ENCODE results near the gene HLA-G.
"Not testable (repeated sequence)": the region's sequence is repeated elsewhere in the genome, so short reads cannot be mapped to it uniquely, and the experiment has no call there.

The HLA-G gene

DNA sequence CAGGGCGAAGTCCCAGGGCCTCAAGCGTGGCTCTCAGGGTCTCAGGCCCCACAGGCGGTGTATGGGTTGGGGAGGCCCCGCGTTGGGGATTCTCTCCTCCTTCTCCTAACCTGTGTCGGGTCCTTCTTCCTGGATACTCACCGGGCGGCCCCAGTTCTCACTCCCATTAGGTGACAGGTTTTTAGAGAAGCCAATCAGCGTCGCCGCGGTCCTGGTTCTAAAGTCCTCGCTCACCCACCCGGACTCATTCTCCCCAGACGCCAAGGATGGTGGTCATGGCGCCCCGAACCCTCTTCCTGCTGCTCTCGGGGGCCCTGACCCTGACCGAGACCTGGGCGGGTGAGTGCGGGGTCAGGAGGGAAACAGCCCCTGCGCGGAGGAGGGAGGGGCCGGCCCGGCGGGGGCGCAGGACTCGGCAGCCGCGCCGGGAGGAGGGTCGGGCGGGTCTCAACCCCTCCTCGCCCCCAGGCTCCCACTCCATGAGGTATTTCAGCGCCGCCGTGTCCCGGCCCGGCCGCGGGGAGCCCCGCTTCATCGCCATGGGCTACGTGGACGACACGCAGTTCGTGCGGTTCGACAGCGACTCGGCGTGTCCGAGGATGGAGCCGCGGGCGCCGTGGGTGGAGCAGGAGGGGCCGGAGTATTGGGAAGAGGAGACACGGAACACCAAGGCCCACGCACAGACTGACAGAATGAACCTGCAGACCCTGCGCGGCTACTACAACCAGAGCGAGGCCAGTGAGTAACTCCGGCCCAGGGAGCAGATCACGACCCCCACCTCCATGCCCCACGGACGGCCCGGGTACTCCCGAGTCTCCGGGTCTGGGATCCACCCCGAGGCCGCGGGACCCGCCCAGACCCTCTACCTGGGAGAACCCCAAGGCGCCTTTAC lies at the start of gene HLA-G:
Gene HLA-G (plus strand): TSS at position 247 of the 892 bp plus-strand sequence. CDS start 20 bp downstream, at position 267.
- DNase-seq, result no peak

GRCh38 chr6:29780019-29780698 lies 47.5 kb upstream of the HLA-G start:
- not testable (repeated sequence) for DNase-seq

GRCh38 chr6:29789176-29789575 lies 38.4 kb upstream of the HLA-G start:
- no peak for DNase-seq

DNA sequence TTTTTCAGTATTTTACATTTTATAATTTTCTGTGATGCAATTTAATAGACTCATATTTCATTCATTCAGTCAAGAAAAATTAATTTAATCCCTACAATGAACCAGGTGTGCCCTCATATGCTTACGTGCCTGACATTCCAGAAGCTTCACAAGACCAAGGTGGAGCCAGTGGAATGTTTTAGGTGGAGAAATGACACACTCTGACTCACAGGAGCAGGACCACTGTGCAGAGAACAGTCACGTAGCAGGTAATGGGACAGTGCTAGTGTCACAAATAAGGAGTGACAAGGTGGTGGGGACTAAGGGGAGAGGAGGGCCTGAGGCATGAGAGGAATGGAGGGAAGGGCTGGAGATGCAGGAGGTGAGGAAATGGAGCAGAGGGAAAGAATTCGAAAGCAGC lies 37.0 kb upstream of the HLA-G start:
- DNase-seq, result no peak

DNA sequence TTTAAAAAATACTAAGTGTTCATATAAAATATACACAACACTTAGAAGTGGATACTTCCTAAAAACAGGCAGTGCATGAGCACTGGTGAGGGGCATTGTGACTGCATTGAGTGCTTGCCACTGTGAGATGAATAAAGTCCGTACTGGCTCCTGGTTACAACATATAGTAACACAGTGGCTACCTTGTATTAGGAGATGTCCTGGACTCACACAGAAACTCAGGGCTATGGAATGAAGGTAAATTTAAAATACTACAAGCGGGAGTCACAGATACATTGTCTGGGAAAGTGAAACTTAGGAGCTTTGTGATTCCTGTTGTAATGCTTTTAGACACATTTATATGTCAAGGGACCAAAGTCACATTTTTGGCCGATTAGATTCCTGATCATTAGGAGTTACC lies 36.5 kb upstream of the HLA-G start:
- DNase-seq, result no peak

GRCh38 chr6:29791786-29792122 lies 35.9 kb upstream of the HLA-G start:
- no peak for DNase-seq

DNA sequence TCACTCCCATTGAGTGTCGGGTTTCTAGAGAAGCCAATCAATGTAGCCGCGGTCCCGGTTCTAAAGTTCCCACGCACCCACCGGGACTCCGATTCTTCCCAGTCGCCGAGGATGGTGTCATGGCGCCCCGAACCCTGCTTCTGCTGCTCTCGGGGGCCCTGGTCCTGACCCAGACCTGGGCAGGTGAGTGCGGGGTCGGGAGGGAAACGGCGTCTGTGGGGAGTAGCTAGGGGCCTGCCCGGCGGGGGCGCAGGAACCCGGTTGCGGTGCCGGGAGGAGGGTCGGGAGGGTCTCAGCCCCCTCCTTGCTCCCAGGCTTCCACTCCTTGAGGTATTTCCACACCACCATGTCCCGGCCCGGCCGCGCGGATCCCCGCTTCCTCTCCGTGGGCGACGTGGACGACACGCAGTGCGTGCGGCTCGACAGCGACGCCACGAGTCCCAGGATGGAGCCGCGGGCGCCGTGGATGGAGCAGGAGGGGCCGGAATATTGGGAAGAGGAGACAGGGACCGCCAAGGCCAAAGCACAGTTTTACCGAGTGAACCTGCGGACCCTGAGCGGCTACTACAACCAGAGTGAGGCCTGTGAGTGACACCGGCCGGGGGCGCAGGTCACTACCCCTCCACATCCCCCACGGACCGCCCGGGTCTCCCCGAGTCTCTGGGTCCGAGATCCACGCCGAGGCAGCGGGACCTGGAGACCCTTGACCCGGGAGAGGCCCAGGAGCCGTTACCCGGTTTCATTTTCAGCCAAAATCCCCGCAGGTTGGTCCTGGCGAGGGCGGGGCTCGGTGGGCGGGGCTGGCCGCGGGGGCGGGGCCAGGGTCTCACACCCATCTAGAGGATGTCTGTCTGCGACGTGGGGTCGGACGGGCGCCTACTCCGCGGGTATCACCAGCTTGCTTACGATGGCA lies 35.2 kb upstream of the HLA-G start:
- DNase-seq, result peak; percentile 67

DNA sequence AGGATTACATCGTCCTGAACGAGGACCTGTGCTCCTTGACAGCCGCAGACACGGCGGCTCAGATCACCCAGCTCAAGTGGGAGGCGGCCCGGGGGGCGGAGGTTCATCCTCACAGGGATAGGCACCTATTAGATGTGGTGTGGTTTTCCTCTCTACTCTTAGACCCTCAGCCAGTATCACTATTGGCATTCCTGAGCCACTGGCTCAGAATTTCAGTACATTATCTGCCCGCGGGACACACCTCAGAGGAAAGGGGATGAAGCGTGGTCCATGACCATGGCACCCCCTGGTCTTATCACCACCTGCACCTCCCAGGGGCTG lies 34.6 kb upstream of the HLA-G start:
- no peak for DNase-seq

- no peak for DNase-seq
Observed at GRCh38 chr6:29793796-29794195, 33.8 kb upstream of the HLA-G start.

DNA sequence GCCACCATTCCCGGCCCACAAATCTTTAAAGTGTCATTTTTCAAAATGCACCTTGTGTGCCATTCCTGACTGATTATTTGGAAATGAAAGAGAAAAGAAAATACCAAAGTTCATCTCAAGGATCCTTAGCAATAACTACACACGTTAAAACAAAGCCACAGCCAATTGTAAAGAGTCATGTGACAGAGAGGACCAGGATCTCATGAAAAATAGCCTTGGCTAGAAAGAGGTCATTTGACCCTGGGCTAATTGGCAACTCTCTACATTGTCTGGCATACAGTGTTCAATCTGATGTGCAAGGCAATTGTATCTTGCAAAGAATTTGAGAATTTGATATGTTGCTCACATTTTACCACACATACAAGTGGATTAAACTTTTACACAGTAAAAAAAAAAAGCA lies 31.6 kb upstream of the HLA-G start:
- no peak for DNase-seq

- no peak for DNase-seq
Observed at GRCh38 chr6:29797135-29797534, 30.5 kb upstream of the HLA-G start.

GRCh38 chr6:29797966-29798365 lies 29.7 kb upstream of the HLA-G start:
- DNase-seq, result no peak

DNA sequence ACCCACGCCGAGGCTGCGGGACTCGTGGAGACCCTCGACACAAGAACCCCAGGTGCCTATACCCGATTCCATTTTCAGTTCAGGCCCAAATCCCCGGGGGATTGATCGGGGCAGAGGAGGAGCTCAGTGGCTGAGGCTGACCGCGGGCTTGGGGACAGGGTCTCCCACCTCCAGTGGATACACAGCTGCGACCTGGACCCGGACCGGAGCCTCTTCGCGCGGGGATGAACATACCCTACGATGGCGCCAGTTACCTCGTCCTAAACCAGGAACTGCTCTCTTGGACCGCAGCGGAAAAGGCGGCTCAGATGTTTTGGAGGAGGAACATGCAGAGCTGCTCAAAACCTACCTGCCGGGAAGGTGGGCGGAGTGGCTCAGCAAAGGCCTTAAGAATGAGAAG lies 27.4 kb upstream of the HLA-G start:
- no peak for DNase-seq

DNA sequence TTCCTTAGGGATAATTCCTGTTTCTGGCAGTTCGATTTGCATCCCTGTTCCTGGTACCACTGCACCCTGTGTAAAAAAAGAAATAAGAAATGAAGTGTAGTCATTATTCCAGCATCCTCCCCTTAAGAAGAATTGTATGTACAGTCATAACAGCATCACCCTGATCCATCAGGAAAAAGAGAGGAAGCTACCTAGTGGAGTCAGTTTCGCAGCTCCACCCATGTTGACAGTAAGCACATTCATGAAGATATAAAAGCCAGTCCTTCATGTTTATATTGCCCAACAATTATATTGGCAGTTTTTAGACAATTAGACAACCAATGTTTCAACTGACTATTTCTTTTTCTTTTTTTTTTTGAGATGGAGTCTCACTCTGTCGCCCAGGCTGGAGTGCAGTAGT lies 21.2 kb upstream of the HLA-G start:
- no peak for DNase-seq

DNA sequence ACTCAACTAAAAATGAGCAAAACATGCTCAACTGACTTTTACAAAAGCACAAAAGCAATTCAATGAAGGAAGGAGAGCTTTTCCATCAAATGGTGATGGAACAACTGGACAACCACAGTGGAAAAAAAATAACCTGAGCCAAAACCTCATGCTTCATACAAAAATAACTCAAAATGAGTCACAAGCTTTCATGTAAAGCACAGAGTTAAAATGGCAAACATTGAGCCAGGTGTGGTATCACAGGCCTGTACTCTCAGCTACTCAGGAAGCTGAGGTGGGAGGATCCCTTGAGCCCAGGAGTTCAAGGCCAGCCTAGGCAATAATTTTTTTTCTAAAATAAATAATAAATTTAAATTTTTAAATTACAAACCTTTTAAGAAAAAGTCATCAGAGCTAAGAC lies 18.4 kb upstream of the HLA-G start:
- no peak for DNase-seq

DNA sequence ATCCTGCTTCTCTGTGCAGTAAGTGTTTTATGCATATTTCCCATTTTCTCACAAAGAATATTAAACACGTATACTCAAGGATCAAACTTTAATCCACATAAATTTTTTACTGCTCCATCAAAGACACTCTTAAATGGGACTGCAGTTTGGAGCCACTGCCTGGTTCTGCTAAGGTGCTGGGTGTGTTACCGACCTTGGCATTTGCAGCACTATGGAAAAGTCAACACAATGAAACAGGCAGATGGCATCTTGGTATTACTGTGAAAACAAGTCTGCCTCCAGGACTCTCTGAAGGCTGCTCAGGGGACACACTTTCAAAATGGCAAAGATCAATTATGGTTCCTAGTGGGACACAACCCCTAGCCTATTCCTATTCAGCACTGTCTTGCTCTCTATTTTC lies 17.3 kb upstream of the HLA-G start:
- DNase-seq, result no peak

- DNase-seq, result no peak
Observed at GRCh38 chr6:29811377-29811776, 16.2 kb upstream of the HLA-G start.

- no peak for DNase-seq
Observed at GRCh38 chr6:29813066-29813465, 14.6 kb upstream of the HLA-G start.

GRCh38 chr6:29813809-29814208 lies 13.8 kb upstream of the HLA-G start:
- no peak for DNase-seq

- DNase-seq, result no peak
Observed at GRCh38 chr6:29814379-29815117, 13.1 kb upstream of the HLA-G start.

DNA sequence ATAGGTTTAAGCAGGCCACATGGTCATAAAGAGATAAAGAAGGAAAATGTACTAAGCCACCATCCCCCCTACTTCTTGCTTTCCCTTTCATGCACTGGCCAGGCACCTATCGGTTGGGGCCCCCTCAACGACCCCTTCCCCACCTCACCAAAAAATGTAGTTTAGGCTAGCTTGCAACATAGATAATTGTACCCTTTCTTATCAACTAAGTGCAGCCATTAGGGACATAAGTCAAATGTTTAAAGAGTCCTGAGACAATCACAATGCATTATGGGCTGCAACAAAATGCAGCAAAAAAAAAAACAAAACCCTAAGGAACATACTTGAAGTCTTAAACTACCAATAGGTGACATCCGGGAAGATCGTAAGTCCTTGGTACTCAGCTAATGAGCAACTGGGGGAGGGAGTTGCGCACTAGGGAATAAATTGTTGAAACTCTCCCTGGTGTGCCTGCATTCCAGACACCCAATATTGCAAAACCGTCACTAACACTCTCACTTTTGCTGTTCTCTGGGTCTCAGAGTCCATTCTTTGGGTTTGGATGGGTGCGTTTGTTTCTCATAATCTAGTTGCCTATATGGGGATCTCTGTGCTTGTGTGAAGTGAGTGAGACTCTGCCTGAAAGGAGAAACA lies 12.4 kb upstream of the HLA-G start:
- no peak for DNase-seq

DNA sequence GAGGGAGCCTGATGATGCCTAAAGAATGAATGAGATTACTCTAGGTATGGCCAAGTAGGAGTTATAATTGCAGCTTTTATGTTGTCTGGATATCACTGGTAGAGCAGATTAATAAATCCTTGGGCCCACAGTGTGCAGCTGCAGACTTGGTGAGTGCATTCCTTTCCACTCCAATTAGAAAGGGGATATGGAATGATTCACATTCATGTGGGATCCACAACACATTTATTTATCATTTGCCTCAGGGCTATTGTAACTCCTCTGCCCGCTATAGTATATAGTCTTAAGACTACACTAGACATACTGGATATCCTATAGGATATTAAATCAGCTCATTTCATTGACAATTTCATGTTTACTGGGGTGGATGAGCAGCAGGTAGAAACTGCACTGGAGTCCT lies 11.6 kb upstream of the HLA-G start:
- no peak for DNase-seq
